PFSK-1 (cell line): Measurements from ENCODE around the gene BSND.

Experiments used
- FOXP2 ChIP-seq: optimal IDR thresholded peaks from 2 replicates; pipeline ENCODE3; 2011; ENCODE audit warnings: borderline replicate concordance, control low read depth, inconsistent platforms; ENCODE audit not compliant: insufficient read depth; ENCODE audit errors: extremely low read length, extremely low read depth
- POLR2AphosphoS5 ChIP-seq: IDR thresholded peaks from 2 replicates; pipeline ENCODE4 v1.6.1; 2012; ENCODE audit warnings: low read depth, mild to moderate bottlenecking, control low read depth, low read length, moderate library complexity
- REST ChIP-seq, 2 experiments: IDR thresholded peaks; 2 replicates each; pipeline versions ENCODE4 v1.6.1 to v1.8.0; 2011 to 2012; ENCODE audit warnings: low read depth in 2 of 2, low read length in 2 of 2, control low read depth in 1 of 2, inconsistent platforms in 1 of 2, mild to moderate bottlenecking in 1 of 2, moderate library complexity in 1 of 2; ENCODE audit not compliant: insufficient read depth in 1 of 2
- SIN3A ChIP-seq: IDR thresholded peaks from 2 replicates; pipeline ENCODE4 v1.6.1; 2012; ENCODE audit warnings: mild to moderate bottlenecking, low read length, moderate library complexity, borderline replicate concordance; ENCODE audit not compliant: insufficient read depth
- TAF1 ChIP-seq: IDR thresholded peaks from 2 replicates; pipeline ENCODE4 v1.6.1; 2012; ENCODE audit warnings: low read length, control low read depth, borderline replicate concordance; ENCODE audit not compliant: insufficient read depth

The BSND gene

GRCh38 chr1:55049271-55049913, 50.7 kb downstream of the BSND start:
- no peak for TF ChIP-seq FOXP2

- TF ChIP-seq TAF1 (no peak), POLR2AphosphoS5 (no peak), SIN3A (no peak), FOXP2 (no peak), REST (IDR thresholded peaks at IDR 0.05; ENCODE audit: insufficient read depth in 1 of 2, low read depth in 2 of 2, low read length in 2 of 2) (no peak)
These were observed 51.2 kb downstream of the BSND start for GRCh38 chr1:55049914-55050278.

- TF ChIP-seq TAF1 (no peak), REST (IDR thresholded peaks at IDR 0.05; ENCODE audit: insufficient read depth in 1 of 2, low read depth in 2 of 2, low read length in 2 of 2) (no peak), POLR2AphosphoS5 (no peak), SIN3A (no peak)
These were observed 51.5 kb downstream of the BSND start for GRCh38 chr1:55050283-55050682.

- TF ChIP-seq POLR2AphosphoS5, result no peak
- TF ChIP-seq TAF1, result no peak
- no peak for TF ChIP-seq REST (IDR thresholded peaks at IDR 0.05; ENCODE audit: insufficient read depth in 1 of 2, low read depth in 2 of 2, low read length in 2 of 2)
- no peak for TF ChIP-seq SIN3A
These were observed 52.4 kb downstream of the BSND start for GRCh38 chr1:55051169-55051568.

- TF ChIP-seq TAF1 (no peak), REST (IDR thresholded peaks at IDR 0.05; ENCODE audit: insufficient read depth in 1 of 2, low read depth in 2 of 2, low read length in 2 of 2) (no peak), FOXP2 (no peak), POLR2AphosphoS5 (no peak), SIN3A (no peak)
These were observed 52.9 kb downstream of the BSND start for GRCh38 chr1:55051621-55052020.
